Upper lobe of left lung (tissue), 4 donors: ENCODE results near the gene ESR2.
"Not testable (repeated sequence)": the region's sequence is repeated elsewhere in the genome, so short reads cannot be mapped to it uniquely, and the experiment has no call there.

Experiments
- EP300 ChIP-seq, 4 donors: sonication (generic); formaldehyde crosslinking; IDR thresholded peaks; one replicate each; pipeline ENCODE4 v1.5.1; 2017; ENCODE audit warnings: antibody characterized with exemption in 4 of 4, control low read depth in 2 of 4
- POLR2A ChIP-seq, 4 donors: fragments of 450-650 bp; IDR thresholded peaks; one replicate each; pipeline ENCODE4 v1.5.1; 2016 to 2017; ENCODE audit warnings: antibody characterized with exemption in 4 of 4, mild to moderate bottlenecking in 2 of 4
- POLR2AphosphoS5 ChIP-seq, 2 donors: sonication (generic); formaldehyde crosslinking; IDR thresholded peaks; one replicate each; pipeline ENCODE4 v1.5.1; 2017; ENCODE audit warnings: antibody characterized with exemption in 2 of 2
- TF ChIP-seq, protein P1 (sequence below), 6 experiments: fragments of 450-650 bp in 4 of 6; fragments of 200-600 bp in 2 of 6; sonication (generic) in 2 of 6; IDR thresholded peaks; one replicate each; pipeline ENCODE4 v1.5.1; 2016 to 2019; ENCODE audit warnings: antibody characterized with exemption in 6 of 6

GRCh38 chr14:64118403-64118742, 175.8 kb downstream of the ESR2 start:
- TF ChIP-seq, protein P1, sequence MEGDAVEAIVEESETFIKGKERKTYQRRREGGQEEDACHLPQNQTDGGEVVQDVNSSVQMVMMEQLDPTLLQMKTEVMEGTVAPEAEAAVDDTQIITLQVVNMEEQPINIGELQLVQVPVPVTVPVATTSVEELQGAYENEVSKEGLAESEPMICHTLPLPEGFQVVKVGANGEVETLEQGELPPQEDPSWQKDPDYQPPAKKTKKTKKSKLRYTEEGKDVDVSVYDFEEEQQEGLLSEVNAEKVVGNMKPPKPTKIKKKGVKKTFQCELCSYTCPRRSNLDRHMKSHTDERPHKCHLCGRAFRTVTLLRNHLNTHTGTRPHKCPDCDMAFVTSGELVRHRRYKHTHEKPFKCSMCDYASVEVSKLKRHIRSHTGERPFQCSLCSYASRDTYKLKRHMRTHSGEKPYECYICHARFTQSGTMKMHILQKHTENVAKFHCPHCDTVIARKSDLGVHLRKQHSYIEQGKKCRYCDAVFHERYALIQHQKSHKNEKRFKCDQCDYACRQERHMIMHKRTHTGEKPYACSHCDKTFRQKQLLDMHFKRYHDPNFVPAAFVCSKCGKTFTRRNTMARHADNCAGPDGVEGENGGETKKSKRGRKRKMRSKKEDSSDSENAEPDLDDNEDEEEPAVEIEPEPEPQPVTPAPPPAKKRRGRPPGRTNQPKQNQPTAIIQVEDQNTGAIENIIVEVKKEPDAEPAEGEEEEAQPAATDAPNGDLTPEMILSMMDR (IDR thresholded peaks at IDR 0.05) = not testable (repeated sequence)
- not testable (repeated sequence) for TF ChIP-seq POLR2A, EP300, POLR2AphosphoS5 (IDR thresholded peaks at IDR 0.05)
